ENCODE data around the gene SKIDA1.

- TF ChIP-seq SPI1 (IDR thresholded peaks at IDR 0.05; ENCODE audit: borderline replicate concordance, low read depth): no peak
- no peak for TF ChIP-seq CTCF (IDR thresholded peaks at IDR 0.05; ENCODE audit: insufficient read depth, low read length)
- TF ChIP-seq GABPA (IDR thresholded peaks at IDR 0.05; ENCODE audit: low read depth): no peak
- TF ChIP-seq POLR2AphosphoS5 (IDR thresholded peaks at IDR 0.05; ENCODE audit: low read depth): no peak
Measured at GRCh38 chr10:21475393-21475792, 50.1 kb downstream of the SKIDA1 start.
